Measurements from ENCODE around the gene NRP2.
A peak's percentile ranks its signal among the peaks of the same experiment; 100 is the strongest.

The NRP2 gene

GRCh38 chr2:205698286-205699268 lies 16.3 kb downstream of the NRP2 start:
- no peak for DNase-seq (ENCODE audit: extremely low read depth, low read depth)
- no peak overlapping the region for H3K4me3 ChIP-seq (replicated peaks; ENCODE audit: low read depth, low read length)
- no peak for TF ChIP-seq CTCF (IDR thresholded peaks at IDR 0.05; ENCODE audit: low read depth, low read length, missing control alignments)

- H3K4me3 ChIP-seq (replicated peaks; ENCODE audit: low read depth, low read length) = no peak overlapping the region
- no peak for DNase-seq (ENCODE audit: extremely low read depth, low read depth)
- TF ChIP-seq CTCF (IDR thresholded peaks at IDR 0.05; ENCODE audit: low read depth, low read length, missing control alignments) = no peak
These were observed 17.4 kb downstream of the NRP2 start for GRCh38 chr2:205699515-205700289.

GRCh38 chr2:205700331-205701132 lies 18.2 kb downstream of the NRP2 start:
- no peak for DNase-seq (ENCODE audit: extremely low read depth, low read depth)
- 0 out of 2 replicates have a peak overlapping the region, but pooled peaks have one; percentile 1 for H3K4me3 ChIP-seq (replicated peaks; ENCODE audit: low read depth, low read length)

GRCh38 chr2:205701509-205701908 lies 19.2 kb downstream of the NRP2 start:
- DNase-seq (ENCODE audit: extremely low read depth, low read depth) = no peak
- no peak for TF ChIP-seq CTCF (IDR thresholded peaks at IDR 0.05; ENCODE audit: low read depth, low read length, missing control alignments)
- no peak overlapping the region for H3K4me3 ChIP-seq (replicated peaks; ENCODE audit: low read depth, low read length)

More at GRCh38 chr2:205700331-205701132, 18.2 kb downstream of the NRP2 start:
- TF ChIP-seq CTCF (IDR thresholded peaks at IDR 0.05; ENCODE audit: low read depth, low read length, missing control alignments) = no peak

GRCh38 chr2:205702576-205702975 lies 20.3 kb downstream of the NRP2 start:
- no peak overlapping the region for H3K4me3 ChIP-seq (replicated peaks; ENCODE audit: low read depth, low read length)
- no peak for DNase-seq (ENCODE audit: extremely low read depth, low read depth)
- no peak for TF ChIP-seq CTCF (IDR thresholded peaks at IDR 0.05; ENCODE audit: low read depth, low read length, missing control alignments)

GRCh38 chr2:205703471-205704126 lies 21.3 kb downstream of the NRP2 start:
- DNase-seq (ENCODE audit: extremely low read depth, low read depth) = no peak
- no peak overlapping the region for H3K4me3 ChIP-seq (replicated peaks; ENCODE audit: low read depth, low read length)
- TF ChIP-seq CTCF (IDR thresholded peaks at IDR 0.05; ENCODE audit: low read depth, low read length, missing control alignments) = no peak
